CD14-positive monocyte (primary cell): ENCODE results near the gene ANK2. TPM values are rescaled to one million over a fixed set of nuclear protein-coding genes. Genes with fewer than 3 reads are reported as not detected.

Source experiments
- DNase-seq, 3 donors: peaks; one replicate each; pipeline ENCODE4 v3.0.0-alpha.2; 2011 to 2022
- H2AFZ ChIP-seq: 2 replicates; pipeline ENCODE4 v1.6.0; 2012; ENCODE audit warnings: mild to moderate bottlenecking, low read depth, low read length, inconsistent platforms; ENCODE audit not compliant: insufficient read depth, poor library complexity, severe bottlenecking
- H3K27ac ChIP-seq, 2 donors: 1 replicate in 1 of 2; 2 replicates in 1 of 2; pipeline ENCODE4 v1.5.1; 2012 to 2013; ENCODE audit warnings: low read length in 2 of 2, control low read depth in 1 of 2, inconsistent platforms in 1 of 2, low read depth in 1 of 2, mild to moderate bottlenecking in 1 of 2
- H3K27me3 ChIP-seq, 2 donors: one replicate each; pipeline versions ENCODE4 v1.6.0 to v1.6.1; 2011 to 2013; ENCODE audit warnings: low read length in 2 of 2; ENCODE audit not compliant: control insufficient read depth in 2 of 2, insufficient read depth in 2 of 2
- H3K36me3 ChIP-seq, 2 donors: replicated peaks in 1 of 2; 1 replicate in 1 of 2; 2 replicates in 1 of 2; pipeline versions ENCODE4 v1.5.1 to v1.6.1; 2012 to 2013; ENCODE audit warnings: low read length in 2 of 2, control low read depth in 1 of 2, inconsistent platforms in 1 of 2, mild to moderate bottlenecking in 1 of 2; ENCODE audit not compliant: insufficient read depth in 2 of 2, control insufficient read depth in 1 of 2
- H3K4me1 ChIP-seq, 2 donors: 1 replicate in 1 of 2; 2 replicates in 1 of 2; pipeline versions ENCODE4 v1.5.1 to v1.6.1; 2012 to 2013; ENCODE audit warnings: low read length in 2 of 2, control low read depth in 1 of 2, inconsistent platforms in 1 of 2, mild to moderate bottlenecking in 1 of 2, moderate library complexity in 1 of 2; ENCODE audit not compliant: insufficient read depth in 2 of 2, control insufficient read depth in 1 of 2
- H3K4me2 ChIP-seq: replicated peaks from 2 replicates; pipeline ENCODE3; 2012; ENCODE audit warnings: low read length, moderate library complexity, mild to moderate bottlenecking; ENCODE audit not compliant: poor library complexity, severe bottlenecking; ENCODE audit errors: extremely low read depth
- H3K4me3 ChIP-seq, 3 experiments: fragments of 200-600 bp in 1 of 3; sonication (generic) in 1 of 3; replicated peaks in 1 of 3; 1 replicate in 2 of 3; 2 replicates in 1 of 3; pipeline ENCODE4 v1.5.1; 2011 to 2013; ENCODE audit warnings: low read length in 3 of 3, mild to moderate bottlenecking in 3 of 3, control low read depth in 2 of 3, low read depth in 2 of 3, inconsistent platforms in 1 of 3, moderate library complexity in 1 of 3
- H3K79me2 ChIP-seq: 2 replicates; pipeline ENCODE4 v1.6.0; 2012; ENCODE audit warnings: mild to moderate bottlenecking, control low read depth, inconsistent platforms, low read length, moderate library complexity; ENCODE audit not compliant: insufficient read depth
- H3K9ac ChIP-seq: 2 replicates; pipeline ENCODE4 v1.6.0; 2017; ENCODE audit warnings: low read length, mild to moderate bottlenecking; ENCODE audit not compliant: insufficient read depth, poor library complexity, severe bottlenecking
- H3K9me3 ChIP-seq, 2 donors: replicated peaks in 1 of 2; 1 replicate in 1 of 2; 2 replicates in 1 of 2; pipeline versions ENCODE4 v1.5.1 to v1.6.1; 2012 to 2013; ENCODE audit warnings: low read length in 2 of 2, control low read depth in 1 of 2; ENCODE audit not compliant: control insufficient read depth in 1 of 2, insufficient read depth in 1 of 2
- H4K20me1 ChIP-seq: 2 replicates; pipeline ENCODE4 v1.6.0; 2012; ENCODE audit warnings: mild to moderate bottlenecking, low read length, control low read depth, moderate library complexity; ENCODE audit not compliant: insufficient read depth
- H3K27ac Mint-ChIP-seq, 7 donors: one replicate each; pipeline ENCODE4 v1.8.0; 2020; ENCODE audit warnings: mild to moderate bottlenecking in 7 of 7, mixed read lengths in 7 of 7, moderate library complexity in 6 of 7, inconsistent platforms in 2 of 7
- H3K27me3 Mint-ChIP-seq, 3 donors: one replicate each; pipeline ENCODE4 v1.8.0; 2021 to 2022; ENCODE audit warnings: low read depth in 3 of 3, mild to moderate bottlenecking in 3 of 3, mixed read lengths in 3 of 3, moderate library complexity in 3 of 3, inconsistent platforms in 1 of 3
- H3K36me3 Mint-ChIP-seq, 2 donors: one replicate each; pipeline ENCODE4 v1.8.0; 2020; ENCODE audit warnings: mixed read lengths in 2 of 2, inconsistent platforms in 1 of 2, mild to moderate bottlenecking in 1 of 2
- H3K4me1 Mint-ChIP-seq: one replicate; pipeline ENCODE4 v1.8.0; 2020; ENCODE audit warnings: mild to moderate bottlenecking, mixed read lengths
- H3K4me3 Mint-ChIP-seq, 2 donors: one replicate each; pipeline ENCODE4 v1.8.0; 2020; ENCODE audit warnings: mild to moderate bottlenecking in 2 of 2, mixed read lengths in 2 of 2, moderate library complexity in 1 of 2
- H3K9me3 Mint-ChIP-seq, 7 donors: one replicate each; pipeline ENCODE4 v1.8.0; 2020 to 2022; ENCODE audit warnings: mixed read lengths in 7 of 7, mild to moderate bottlenecking in 6 of 7, moderate library complexity in 6 of 7, inconsistent platforms in 2 of 7
- WGBS: methylation state at CpG from one replicate; pipeline ENCODE4 v1.1.5; 2013; ENCODE audit warnings: missing lambda C conversion rate; ENCODE audit not compliant: insufficient coverage; 5-methylcytosine and 5-hydroxymethylcytosine counted together
- intact Hi-C, 2 donors: fragments of 100-400 bp; cut with micrococcal nuclease; formaldehyde crosslinking; loops; one replicate each; pipeline versions ENCODE4 v1.15.0 to v1.15.1; 2023
- polyA plus RNA-seq, 3 donors: library from polyadenylated mRNA; depleted of rRNA in 1 of 3; unstranded in 2 of 3; stranded (reverse) in 1 of 3; fragments of 300-500 nt in 2 of 3; fragments of >200 nt in 1 of 3; fragmentation: Illumina TruSeq in 2 of 3; gene quantifications; 1 replicate in 2 of 3; 2 replicates in 1 of 3; pipeline ENCODE4 v1.2.3, GENCODE V29; 2012 to 2021
- TF ChIP-seq, protein P1 (sequence below): fragments of 200-600 bp; IDR thresholded peaks from one replicate; pipeline ENCODE4 v1.8.0; 2022; ENCODE audit warnings: antibody characterized with exemption, mild to moderate bottlenecking

Gene ANK2
- polyA plus RNA-seq, 3 donors, result not detected

DNA sequence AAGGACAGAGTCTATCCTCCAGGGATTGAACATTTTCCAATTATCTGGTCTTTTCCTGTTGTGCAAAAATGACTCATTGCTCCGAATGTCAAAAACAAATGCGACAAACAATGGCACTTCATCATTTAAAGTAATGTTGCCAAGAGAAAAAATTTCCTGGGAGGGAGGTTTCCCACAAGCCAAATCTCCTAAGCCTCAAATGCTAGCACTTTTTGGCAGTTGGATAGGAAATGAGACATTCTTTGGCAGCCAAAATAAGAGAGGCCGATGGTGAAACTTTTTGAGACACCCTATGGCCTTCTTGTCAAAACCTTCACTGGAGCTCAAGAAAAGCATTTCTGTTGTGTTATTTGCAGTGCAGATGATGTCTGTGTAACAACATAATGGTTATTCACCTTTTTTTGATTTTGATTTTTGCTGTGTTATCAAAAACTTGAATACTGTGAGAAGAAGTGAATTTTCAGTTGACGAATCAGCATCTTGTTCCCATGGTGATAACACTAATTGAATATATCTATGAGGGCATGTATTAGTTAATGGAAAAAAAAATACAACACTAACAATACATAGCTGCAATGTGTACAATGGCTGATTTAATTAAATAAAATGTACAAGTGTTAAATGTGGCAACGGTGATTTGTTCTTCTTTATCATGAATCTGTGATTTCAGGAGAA, 333.8 kb downstream of the ANK2 start:
- 100% methylated on average over 1 of the region's 5 CpGs for WGBS
- TF ChIP-seq, protein P1, sequence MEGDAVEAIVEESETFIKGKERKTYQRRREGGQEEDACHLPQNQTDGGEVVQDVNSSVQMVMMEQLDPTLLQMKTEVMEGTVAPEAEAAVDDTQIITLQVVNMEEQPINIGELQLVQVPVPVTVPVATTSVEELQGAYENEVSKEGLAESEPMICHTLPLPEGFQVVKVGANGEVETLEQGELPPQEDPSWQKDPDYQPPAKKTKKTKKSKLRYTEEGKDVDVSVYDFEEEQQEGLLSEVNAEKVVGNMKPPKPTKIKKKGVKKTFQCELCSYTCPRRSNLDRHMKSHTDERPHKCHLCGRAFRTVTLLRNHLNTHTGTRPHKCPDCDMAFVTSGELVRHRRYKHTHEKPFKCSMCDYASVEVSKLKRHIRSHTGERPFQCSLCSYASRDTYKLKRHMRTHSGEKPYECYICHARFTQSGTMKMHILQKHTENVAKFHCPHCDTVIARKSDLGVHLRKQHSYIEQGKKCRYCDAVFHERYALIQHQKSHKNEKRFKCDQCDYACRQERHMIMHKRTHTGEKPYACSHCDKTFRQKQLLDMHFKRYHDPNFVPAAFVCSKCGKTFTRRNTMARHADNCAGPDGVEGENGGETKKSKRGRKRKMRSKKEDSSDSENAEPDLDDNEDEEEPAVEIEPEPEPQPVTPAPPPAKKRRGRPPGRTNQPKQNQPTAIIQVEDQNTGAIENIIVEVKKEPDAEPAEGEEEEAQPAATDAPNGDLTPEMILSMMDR, result no peak
- H4K20me1 ChIP-seq, result no peaks in the 10 kb centered on the region
- peaks cover 0 to 5% (median 4%) of the 10 kb centered on the region in 3 donors for H3K27me3 Mint-ChIP-seq
- no peaks in the 10 kb centered on the region for H3K36me3 ChIP-seq
- peaks cover 0 to 2% (median 0%) of the 10 kb centered on the region in 7 donors for H3K9me3 Mint-ChIP-seq
- no peak overlapping the region for H3K27ac ChIP-seq
- intact Hi-C loops, result no loop called here
- H3K4me3 Mint-ChIP-seq, result no peak overlapping the region
- no peaks in the 10 kb centered on the region for H3K4me1 Mint-ChIP-seq
- no peaks in the 10 kb centered on the region for H3K36me3 Mint-ChIP-seq
- H3K79me2 ChIP-seq, result no peaks in the 10 kb centered on the region
- DNase-seq, result no peak
- no peaks in the 10 kb centered on the region for H3K4me1 ChIP-seq
- H3K27me3 ChIP-seq, result peaks cover 0 to 3% of the 10 kb centered on the region in 2 donors
- no peaks in the 10 kb centered on the region for H3K9me3 ChIP-seq
- no peak overlapping the region for H3K27ac Mint-ChIP-seq
- H2AFZ ChIP-seq, result no peak overlapping the region
- H3K9ac ChIP-seq, result no peak overlapping the region
- H3K4me3 ChIP-seq, result no peak overlapping the region
- H3K4me2 ChIP-seq, result no peak overlapping the region

DNA sequence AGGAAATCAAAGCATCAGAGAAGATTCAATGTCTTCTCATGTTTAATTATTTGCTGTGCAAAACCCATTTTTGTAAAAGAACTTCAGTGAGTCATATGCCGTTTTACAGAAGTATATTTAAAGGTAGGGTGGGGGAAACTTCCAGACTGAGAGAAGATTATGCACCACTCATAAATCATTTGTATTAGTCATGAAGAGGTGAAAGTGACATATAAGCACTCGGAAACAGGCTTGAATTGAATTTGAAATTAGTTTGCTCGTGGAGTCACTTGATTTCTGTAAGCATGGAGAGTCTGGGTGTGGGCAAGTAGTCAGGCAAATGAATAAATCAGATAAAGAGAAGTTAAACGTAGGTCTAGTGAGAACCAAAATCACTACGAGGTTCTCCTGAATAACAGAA, 335.1 kb downstream of the ANK2 start:
- Mint-ChIP-seq H3K27ac (no peak overlapping the region), H3K9me3 (peaks cover 0 to 2% (median 0%) of the 10 kb centered on the region in 7 donors), H3K4me1 (no peaks in the 10 kb centered on the region), H3K27me3 (peaks cover 0 to 5% (median 4%) of the 10 kb centered on the region in 3 donors), H3K36me3 (no peaks in the 10 kb centered on the region), H3K4me3 (no peak overlapping the region)
- WGBS, result 20% methylated on average over 1 of the region's 5 CpGs
- Histone ChIP-seq H4K20me1 (no peaks in the 10 kb centered on the region), H3K9ac (no peak overlapping the region), H3K4me2 (no peak overlapping the region), H3K27ac (no peak overlapping the region), H3K79me2 (no peaks in the 10 kb centered on the region), H3K36me3 (no peaks in the 10 kb centered on the region), H3K27me3 (peaks cover 0 to 3% of the 10 kb centered on the region in 2 donors), H3K4me3 (no peak overlapping the region), H3K4me1 (no peaks in the 10 kb centered on the region), H3K9me3 (no peaks in the 10 kb centered on the region), H2AFZ (no peak overlapping the region)
- intact Hi-C loops, result no loop called here
- DNase-seq, result no peak
- TF ChIP-seq, protein P1, result no peak
